GM21528 (cell line): ENCODE measurements around the gene E2F6.

Source experiments
- ATAC-seq: cut with Tn5 transposase; IDR thresholded peaks from one replicate; pipeline ENCODE4 v1.9.1; 2021; ENCODE audit warnings: mild to moderate bottlenecking, moderate library complexity; ENCODE audit not compliant: unreplicated experiment, low FRiP score

E2F6 gene

GRCh38 chr2:11465110-11465484, 864 bp downstream of the E2F6 start:
- ATAC-seq: no peak

DNA sequence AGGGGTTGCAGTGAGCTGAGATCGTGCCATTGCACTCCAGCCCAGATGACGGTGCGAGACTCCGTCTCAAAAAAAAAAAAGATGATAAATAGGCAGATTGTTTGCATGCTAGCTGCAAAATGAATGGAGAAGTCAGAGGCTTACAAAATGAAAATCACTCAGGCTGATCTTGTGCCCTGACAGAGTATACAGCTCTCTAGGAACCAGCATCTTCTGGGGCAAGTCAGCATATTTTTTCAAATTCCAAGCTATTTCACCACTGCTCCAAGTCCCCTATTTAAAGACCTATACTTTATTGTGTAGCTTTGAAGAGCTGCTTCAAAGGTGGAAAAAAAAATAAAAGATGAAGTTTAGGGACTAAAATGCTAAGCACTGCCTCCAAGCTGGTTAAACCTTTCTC, 6.1 kb downstream of the E2F6 start:
- no peak for ATAC-seq

DNA sequence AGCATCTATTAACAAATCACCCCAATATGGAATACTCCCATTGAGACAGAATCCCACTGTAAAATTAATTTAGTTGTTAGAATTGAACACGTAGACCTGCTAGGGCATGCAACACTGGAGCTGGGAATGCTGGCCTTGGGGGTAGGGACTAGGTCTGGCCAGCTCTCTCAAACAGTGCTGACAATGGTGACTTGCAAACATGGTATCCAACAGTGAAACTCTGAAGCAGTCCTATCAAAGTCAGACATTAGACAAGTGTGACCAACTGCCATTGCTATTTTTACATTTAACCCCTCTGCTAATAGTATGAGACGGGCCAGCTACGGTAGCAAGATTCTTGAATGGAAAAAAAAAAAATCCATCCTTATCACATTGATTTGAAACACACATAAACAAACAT, 7.2 kb downstream of the E2F6 start:
- ATAC-seq: no peak

GRCh38 chr2:11457935-11458334, 8.0 kb downstream of the E2F6 start:
- ATAC-seq: no peak

- no peak for ATAC-seq
Measured at GRCh38 chr2:11456251-11456650, 9.7 kb downstream of the E2F6 start.

GRCh38 chr2:11454824-11455223, 11.1 kb downstream of the E2F6 start:
- ATAC-seq: no peak

- no peak for ATAC-seq
Measured at GRCh38 chr2:11450791-11451190, 15.2 kb downstream of the E2F6 start.

GRCh38 chr2:11446733-11447248, 19.2 kb downstream of the E2F6 start:
- no peak for ATAC-seq

DNA sequence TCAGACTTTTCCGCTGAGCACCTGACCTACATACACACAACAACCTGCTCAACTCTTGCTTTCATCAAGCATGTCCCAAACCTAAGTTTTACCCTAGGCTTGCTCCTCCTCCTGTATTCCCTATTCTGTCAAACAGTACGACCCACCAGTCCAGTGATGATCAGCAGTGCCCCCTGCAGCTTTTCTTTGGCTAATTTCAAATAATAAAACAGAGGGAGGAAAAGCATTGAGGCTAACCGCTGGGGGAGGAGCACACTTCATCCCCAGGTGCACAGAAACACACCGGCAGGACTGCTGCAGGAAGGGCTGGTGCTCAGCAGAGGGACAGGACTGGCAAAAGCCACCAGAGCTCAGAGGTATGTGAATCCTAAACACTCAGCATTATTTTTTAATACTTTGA, 21.2 kb downstream of the E2F6 start:
- no peak for ATAC-seq

DNA sequence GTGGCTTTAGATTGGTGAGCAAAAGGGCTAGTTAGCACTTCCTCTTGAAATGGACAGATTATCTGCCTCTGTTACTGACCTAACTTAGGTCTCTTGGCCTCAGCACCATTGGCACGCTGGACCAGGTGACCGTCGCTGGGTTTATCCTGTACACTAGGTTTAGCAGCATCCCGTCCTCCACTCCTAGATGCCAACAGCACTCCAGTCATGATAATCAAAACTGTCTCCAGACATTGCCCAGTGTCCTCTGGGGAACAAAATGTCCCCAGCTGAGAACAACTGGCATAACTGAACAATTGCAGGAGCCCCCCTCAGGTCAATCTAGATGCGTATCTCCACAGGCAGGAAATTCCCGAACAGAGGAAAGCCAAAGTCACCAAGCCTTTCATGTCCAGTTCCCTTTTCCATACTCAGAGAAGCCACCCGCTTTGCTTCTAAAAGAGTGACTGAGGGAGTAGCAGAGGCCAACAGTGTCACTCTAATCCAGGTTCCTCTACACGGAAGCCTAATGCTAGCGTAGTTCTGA, 27.3 kb downstream of the E2F6 start:
- ATAC-seq: no peak

DNA sequence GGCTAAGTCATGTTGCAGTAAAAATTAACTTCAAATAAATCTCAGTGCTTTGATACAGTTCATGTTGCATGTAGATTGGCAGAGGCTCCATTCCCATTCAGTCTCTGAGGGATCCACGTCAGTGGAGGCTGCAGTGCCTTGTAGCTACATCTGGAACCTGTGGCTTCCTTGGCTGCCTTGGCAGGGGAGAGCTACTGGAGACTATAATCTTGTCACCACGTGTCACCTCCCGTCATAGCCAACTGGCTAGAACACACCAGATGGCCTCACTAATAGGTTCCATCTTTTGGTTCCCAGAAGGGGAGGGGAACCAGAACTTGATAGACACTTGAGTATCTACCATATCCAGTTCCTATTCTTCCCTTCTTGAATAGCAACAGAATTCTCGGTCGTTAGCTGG, 28.4 kb downstream of the E2F6 start:
- no peak for ATAC-seq

DNA sequence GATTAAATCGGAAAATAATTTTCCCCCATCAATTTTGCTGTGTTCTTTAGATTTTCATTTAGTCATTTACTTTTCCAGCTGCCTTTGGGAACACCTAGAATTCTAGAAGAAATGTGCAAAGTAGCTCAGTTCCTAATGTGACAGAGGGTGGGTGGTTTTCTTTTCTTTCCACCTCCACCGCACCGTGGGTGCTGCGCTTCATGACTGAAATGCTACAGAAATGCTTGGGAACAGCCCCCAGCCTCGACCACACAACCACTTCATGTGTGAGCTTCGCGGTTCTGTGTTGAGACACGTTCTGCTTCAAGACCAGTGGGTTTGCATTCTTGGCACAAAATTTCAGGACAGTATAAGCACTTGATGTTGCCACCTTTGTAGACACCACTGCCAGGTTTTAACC, 30.9 kb downstream of the E2F6 start:
- no peak for ATAC-seq

- ATAC-seq: no peak
Measured at GRCh38 chr2:11434443-11434842, 31.5 kb downstream of the E2F6 start.

- ATAC-seq: no peak
Measured at GRCh38 chr2:11433822-11434221, 32.1 kb downstream of the E2F6 start.

- no peak for ATAC-seq
Measured at GRCh38 chr2:11430729-11431128, 35.2 kb downstream of the E2F6 start.

GRCh38 chr2:11427224-11427623, 38.7 kb downstream of the E2F6 start:
- no peak for ATAC-seq

GRCh38 chr2:11422901-11423435, 43.0 kb downstream of the E2F6 start:
- ATAC-seq: no peak

DNA sequence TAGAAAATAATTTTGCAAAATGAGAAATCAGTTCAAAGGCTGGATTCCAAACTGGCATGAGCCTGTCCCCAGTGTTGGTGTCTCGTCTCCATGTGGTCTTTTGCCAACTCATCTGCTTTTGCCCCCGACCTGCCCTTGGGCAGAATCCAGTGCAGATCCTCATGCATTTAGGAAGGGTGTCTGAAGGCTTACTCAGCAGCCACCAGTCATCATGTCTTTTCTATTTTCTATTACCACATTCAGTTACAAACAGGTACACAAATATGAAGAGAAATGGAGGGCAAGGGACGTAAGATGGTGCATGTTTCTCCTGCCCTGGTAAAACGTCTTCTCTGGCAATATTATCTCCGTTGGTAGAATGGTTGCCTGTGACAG, 43.5 kb downstream of the E2F6 start:
- no peak for ATAC-seq

GRCh38 chr2:11421863-11422490, 44.0 kb downstream of the E2F6 start:
- no peak for ATAC-seq

DNA sequence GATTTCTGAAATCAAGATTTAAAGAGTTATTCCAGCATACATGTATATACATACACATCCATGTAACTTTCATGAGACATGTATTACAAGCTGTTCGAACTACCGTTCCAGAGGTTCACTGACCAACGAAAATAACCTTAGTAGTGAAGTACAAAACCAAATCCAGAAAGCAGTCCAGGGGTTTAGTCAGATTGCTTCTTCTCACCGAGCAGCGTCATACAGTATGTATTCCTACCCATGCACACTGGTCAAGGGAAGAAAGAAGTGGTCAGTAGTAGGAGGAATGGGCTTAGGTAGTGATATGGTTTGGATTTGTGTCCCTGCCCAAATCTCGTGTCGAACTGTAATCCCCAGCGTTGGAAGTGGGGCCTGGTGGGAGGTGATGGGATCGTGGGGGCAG, 45.3 kb downstream of the E2F6 start:
- no peak for ATAC-seq

DNA sequence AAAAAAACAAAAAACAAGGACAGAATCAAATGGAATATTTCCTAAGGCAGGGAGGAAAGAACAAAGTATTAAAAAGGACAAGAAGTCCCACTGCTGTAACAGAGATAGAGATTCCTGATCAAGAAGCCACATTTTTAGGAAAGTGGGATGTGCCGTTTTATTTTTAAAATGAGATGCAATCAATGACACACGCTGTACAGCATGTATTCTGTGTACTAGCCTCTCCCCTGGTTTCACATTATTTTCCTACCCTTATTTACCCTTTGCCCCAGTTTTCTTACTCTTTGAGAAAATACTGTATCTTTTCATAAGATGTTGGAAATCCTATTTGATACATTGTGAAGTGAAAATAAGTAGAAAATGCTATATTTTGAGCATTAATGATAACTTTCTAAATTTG, 45.8 kb downstream of the E2F6 start:
- no peak for ATAC-seq

DNA sequence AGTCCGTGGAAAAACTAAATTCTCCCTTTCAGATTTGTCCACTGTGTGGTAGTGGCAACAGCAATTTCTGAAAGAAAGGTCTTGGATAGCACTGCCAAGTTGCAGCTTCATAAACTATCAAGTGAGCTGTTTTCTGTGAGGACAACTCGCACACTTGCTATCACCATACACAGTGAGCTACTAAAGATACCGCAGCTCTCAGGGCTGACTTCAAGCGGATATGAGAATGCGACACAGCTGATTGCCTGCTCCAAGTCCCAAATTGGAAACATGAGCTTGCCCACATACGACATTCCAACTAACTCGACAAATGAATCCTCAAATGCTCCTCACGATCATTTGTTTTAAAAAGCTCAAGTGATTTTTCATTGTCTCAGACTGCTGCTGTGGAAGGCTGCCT, 46.2 kb downstream of the E2F6 start:
- ATAC-seq: no peak
